ENCODE data around the gene PCGF6.

DNA sequence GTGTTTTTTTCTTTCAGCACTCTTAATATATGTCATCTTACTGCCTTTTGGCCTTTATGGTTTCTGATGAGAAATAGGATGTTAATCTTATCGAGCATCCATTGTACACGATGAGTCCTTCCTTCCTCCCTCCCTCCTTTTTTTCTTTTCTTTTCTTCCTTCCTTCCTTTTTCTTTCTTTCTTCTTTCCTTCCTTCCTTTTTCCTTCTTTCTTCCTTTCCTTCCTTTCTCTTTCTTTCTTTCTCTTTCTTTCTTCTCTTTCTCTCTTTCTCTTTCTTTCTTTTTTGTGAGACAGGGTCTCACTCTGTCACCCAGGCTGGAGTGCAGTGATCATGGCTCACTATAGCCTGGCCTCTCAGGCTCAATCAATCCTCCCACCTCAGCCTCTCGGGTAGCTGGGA, 96.8 kb downstream of the PCGF6 start:
- TF ChIP-seq, protein P1, sequence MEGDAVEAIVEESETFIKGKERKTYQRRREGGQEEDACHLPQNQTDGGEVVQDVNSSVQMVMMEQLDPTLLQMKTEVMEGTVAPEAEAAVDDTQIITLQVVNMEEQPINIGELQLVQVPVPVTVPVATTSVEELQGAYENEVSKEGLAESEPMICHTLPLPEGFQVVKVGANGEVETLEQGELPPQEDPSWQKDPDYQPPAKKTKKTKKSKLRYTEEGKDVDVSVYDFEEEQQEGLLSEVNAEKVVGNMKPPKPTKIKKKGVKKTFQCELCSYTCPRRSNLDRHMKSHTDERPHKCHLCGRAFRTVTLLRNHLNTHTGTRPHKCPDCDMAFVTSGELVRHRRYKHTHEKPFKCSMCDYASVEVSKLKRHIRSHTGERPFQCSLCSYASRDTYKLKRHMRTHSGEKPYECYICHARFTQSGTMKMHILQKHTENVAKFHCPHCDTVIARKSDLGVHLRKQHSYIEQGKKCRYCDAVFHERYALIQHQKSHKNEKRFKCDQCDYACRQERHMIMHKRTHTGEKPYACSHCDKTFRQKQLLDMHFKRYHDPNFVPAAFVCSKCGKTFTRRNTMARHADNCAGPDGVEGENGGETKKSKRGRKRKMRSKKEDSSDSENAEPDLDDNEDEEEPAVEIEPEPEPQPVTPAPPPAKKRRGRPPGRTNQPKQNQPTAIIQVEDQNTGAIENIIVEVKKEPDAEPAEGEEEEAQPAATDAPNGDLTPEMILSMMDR (IDR thresholded peaks at IDR 0.05) = no peak
- TF ChIP-seq POLR2A (IDR thresholded peaks at IDR 0.05) = no peak

Data from prostate gland (tissue), 2 donors.